RWPE2 (cell line): Measurements from ENCODE around the gene LIAS.
A peak's percentile ranks its signal among the peaks of the same experiment; 100 is the strongest.

Source experiments
- ATAC-seq: fragments of 200-7000 bp; cut with Tn5 transposase; 3 replicates; pipeline ENCODE4 v1.9.1; 2021; ENCODE audit warnings: low read depth
- DNase-seq: peaks from one replicate; pipeline ENCODE4 v3.0.0-alpha.2; 2020; ENCODE audit warnings: low spot score
- H3K27ac ChIP-seq: fragments of 450-650 bp; 2 replicates; pipeline ENCODE4 v1.5.1; 2017; ENCODE audit warnings: mild to moderate bottlenecking; ENCODE audit not compliant: poor library complexity, severe bottlenecking
- H3K27me3 ChIP-seq: fragments of 250-450 bp; sonication (Bioruptor Pico); 2 replicates; pipeline ENCODE4 v1.5.1; 2021; ENCODE audit warnings: mild to moderate bottlenecking, moderate library complexity; ENCODE audit not compliant: insufficient read depth, poor library complexity, severe bottlenecking
- H3K36me3 ChIP-seq: fragments of 250-450 bp; sonication (Bioruptor Pico); 2 replicates; pipeline ENCODE4 v1.5.1; 2020; ENCODE audit warnings: low read depth, mild to moderate bottlenecking, moderate library complexity
- H3K4me1 ChIP-seq: fragments of 250-450 bp; sonication (Bioruptor Pico); 2 replicates; pipeline ENCODE4 v1.5.1; 2021; ENCODE audit warnings: mild to moderate bottlenecking, moderate library complexity; ENCODE audit not compliant: insufficient read depth, poor library complexity, severe bottlenecking
- H3K4me3 ChIP-seq: fragments of 250-450 bp; sonication (Bioruptor Pico); 2 replicates; pipeline ENCODE4 v1.5.1; 2021; ENCODE audit warnings: mild to moderate bottlenecking, moderate library complexity; ENCODE audit not compliant: severe bottlenecking
- H3K9me3 ChIP-seq: fragments of 250-450 bp; sonication (Bioruptor Pico); 2 replicates; pipeline ENCODE4 v1.5.1; 2021; ENCODE audit warnings: mild to moderate bottlenecking, moderate library complexity; ENCODE audit not compliant: severe bottlenecking
- CTCF ChIP-seq: fragments of 450-650 bp; IDR thresholded peaks from one replicate; pipeline ENCODE4 v1.5.1; 2017; ENCODE audit warnings: mild to moderate bottlenecking, moderate library complexity; ENCODE audit not compliant: poor library complexity, severe bottlenecking

LIAS gene

GRCh38 chr4:39524161-39524957 lies 65.5 kb downstream of the LIAS start:
- Histone ChIP-seq H3K4me1 (peaks cover 13% of the 10 kb centered on the region), H3K9me3 (no peaks in the 10 kb centered on the region), H3K27ac (no peak overlapping the region), H3K36me3 (peaks cover 23% of the 10 kb centered on the region), H3K4me3 (no peak overlapping the region), H3K27me3 (no peaks in the 10 kb centered on the region)
- DNase-seq (no peak), ATAC-seq (no peak)
- no peak for TF ChIP-seq CTCF

- ATAC-seq (no peak), DNase-seq (no peak)
- Histone ChIP-seq H3K4me3 (peak overlapping the region; percentile 48), H3K9me3 (peaks cover 7% of the 10 kb centered on the region), H3K27me3 (no peaks in the 10 kb centered on the region), H3K36me3 (peaks cover 25% of the 10 kb centered on the region), H3K27ac (peak overlapping the region; percentile 79), H3K4me1 (peaks cover 13% of the 10 kb centered on the region)
- peak; percentile 1 for TF ChIP-seq CTCF
Observed at GRCh38 chr4:39525822-39526690, 67.2 kb downstream of the LIAS start.

- H3K27me3 ChIP-seq, result no peaks in the 10 kb centered on the region
- H3K27ac ChIP-seq, result peak overlapping the region; percentile 79
- DNase-seq (no peak), ATAC-seq (no peak)
- H3K36me3 ChIP-seq, result peaks cover 30% of the 10 kb centered on the region
- TF ChIP-seq CTCF, result no peak
- H3K9me3 ChIP-seq, result peaks cover 7% of the 10 kb centered on the region
- peaks cover 10% of the 10 kb centered on the region for H3K4me1 ChIP-seq
- peak overlapping the region; percentile 48 for H3K4me3 ChIP-seq
Observed at GRCh38 chr4:39526765-39527295, 68.0 kb downstream of the LIAS start.

GRCh38 chr4:39527296-39528060 lies 68.6 kb downstream of the LIAS start, which contains the start of gene UGDH:
UGDH (minus strand) TSS chr4:39527439; CDS start chr4:39521512, 5,927 bp downstream.
- DNase-seq (peak; percentile 96), ATAC-seq (peak; percentile 91)
- H3K27ac ChIP-seq, result peak within 1 kb of the TSS; percentile 79
- no peaks in the 10 kb centered on the region for H3K27me3 ChIP-seq
- H3K4me1 ChIP-seq, result peaks cover 4% of the 10 kb centered on the region
- H3K4me3 ChIP-seq, result peak within 1 kb of the TSS; percentile 48
- H3K36me3 ChIP-seq, result peaks cover 36% of the 10 kb centered on the region
- TF ChIP-seq CTCF, result no peak
- H3K9me3 ChIP-seq, result peaks cover 7% of the 10 kb centered on the region
